Stimulated activated CD8-positive, alpha-beta memory T cell treated with anti-CD3 and anti-CD28 coated beads, Interleukin-2, amount 100 ng/mL, for 48 hours (primary cell): Measurements from ENCODE around the gene DEFB118.
"Not testable (repeated sequence)": the region's sequence is repeated elsewhere in the genome, so short reads cannot be mapped to it uniquely, and the experiment has no call there.

Experiments used
- DNase-seq, 2 donors: peaks; one replicate each; pipeline ENCODE4 v3.0.0-alpha.2; 2020; ENCODE audit warnings: low read depth in 2 of 2

DEFB118 gene

GRCh38 chr20:31368301-31368700 is at the start of gene DEFB118:
TSS of gene DEFB118 (plus strand) at chr20:31368601. CDS start at chr20:31368651, 50 bp downstream.
- DNase-seq, result no peak

GRCh38 chr20:31322504-31322903 is 45.9 kb upstream of the DEFB118 start:
- DNase-seq, result no peak

GRCh38 chr20:31330893-31331292 is 37.5 kb upstream of the DEFB118 start:
- DNase-seq, result no peak

DNA sequence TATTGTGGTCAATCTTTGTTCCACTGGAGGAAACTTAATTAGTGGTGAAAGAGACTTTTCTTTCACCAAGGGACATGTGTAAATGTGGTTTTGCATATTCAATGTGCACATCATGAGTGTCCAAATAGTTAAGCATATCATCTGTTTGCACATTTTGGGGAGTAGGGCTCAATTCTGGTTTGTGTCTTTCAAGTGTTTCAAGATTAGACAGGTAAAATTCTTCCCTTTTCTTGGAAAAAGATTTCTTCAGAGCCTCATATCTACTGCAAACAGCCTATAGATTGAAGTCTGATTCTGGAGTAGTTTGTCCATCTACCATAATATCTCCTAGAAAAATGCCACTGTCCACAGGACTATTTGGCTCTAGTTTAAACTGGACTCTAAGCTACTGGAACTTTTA is 26.9 kb upstream of the DEFB118 start:
- DNase-seq, result no peak

DNA sequence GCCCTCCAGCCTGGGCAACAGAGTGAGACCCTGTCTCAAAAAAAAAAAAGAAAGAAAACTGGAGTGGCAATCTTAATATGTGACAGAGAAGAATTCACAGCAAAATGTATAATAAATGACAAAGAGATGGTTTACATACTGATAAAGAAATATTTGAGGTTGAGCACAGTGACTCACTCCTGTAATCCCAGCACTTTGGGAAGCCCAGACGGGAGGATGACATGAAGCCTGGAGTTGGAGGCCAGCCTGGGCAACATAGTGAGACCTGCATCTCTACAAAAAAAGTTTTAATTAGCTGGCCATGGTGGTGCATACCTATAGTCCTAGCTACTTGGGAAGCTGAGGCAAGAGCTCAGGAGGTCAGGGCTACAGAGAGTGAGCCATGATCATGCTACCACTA is 12.4 kb upstream of the DEFB118 start:
- DNase-seq, result no peak

GRCh38 chr20:31363295-31363694 is 5.1 kb upstream of the DEFB118 start:
- no peak for DNase-seq

GRCh38 chr20:31364272-31364671 is 4.1 kb upstream of the DEFB118 start:
- DNase-seq, result not testable (repeated sequence)

DNA sequence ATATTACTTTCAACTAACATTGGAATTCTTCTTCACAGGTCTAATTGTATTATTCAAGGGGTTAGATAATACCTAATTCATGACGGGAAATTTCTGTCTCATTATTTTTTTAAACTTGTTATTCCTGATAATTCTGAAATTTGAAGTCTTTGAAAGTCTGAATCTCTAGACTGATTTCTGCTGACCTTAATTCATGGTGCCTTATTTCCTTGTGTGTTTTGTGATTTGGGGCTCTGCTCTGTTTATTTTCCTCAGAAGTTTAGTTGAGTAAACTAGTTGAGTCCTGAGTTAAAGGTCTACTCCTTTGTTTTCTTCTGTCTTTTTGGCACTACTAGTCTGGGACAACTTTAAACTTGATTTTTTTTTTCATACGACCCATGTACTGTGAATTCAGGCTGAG is 5.9 kb downstream of the DEFB118 start:
- no peak for DNase-seq

GRCh38 chr20:31390490-31390889 is 22.1 kb downstream of the DEFB118 start, which contains the start of gene DEFB119:
TSS of gene DEFB119 (minus strand) at chr20:31390590. CDS start at chr20:31390483, 107 bp downstream.
- DNase-seq, result no peak

GRCh38 chr20:31392836-31393235 is 24.4 kb downstream of the DEFB118 start:
- no peak for DNase-seq

DNA sequence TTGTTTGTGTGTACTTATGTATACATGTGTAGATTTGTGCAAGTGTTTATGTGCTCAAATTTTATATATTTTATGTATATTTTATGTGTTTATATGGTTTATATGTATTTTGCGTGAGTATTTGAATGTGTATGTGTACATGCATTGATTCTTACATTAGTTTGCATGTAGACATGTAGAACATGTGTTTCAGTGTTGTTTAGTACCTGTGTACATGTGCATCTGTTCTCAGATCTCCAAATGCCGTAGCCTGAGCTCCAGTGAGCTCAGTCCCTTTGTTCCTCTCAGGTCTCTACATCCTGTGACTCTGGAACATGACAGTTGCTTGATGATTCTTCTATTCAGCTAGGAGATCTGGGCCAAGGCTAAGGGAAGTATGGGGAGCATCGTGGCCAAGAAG is 26.5 kb downstream of the DEFB118 start:
- no peak for DNase-seq

DNA sequence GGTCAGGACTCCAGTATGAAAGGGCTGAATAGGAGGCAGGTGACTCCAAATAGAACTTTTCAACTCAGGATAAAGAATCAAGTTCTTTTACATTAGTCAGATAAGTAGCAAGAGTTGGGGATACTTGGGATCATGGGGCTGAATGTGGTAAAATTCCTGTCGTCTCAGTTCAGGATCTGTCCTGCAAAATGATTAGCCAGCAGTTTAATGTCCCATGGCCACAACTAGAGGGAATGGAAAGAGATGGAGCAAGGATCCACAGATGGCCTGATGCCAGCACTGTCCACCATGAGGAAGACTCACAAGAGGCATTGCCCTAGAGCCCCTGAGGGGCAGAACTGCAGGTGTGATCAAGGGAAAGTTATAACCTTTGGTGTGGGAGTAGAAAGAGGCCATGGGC is 35.5 kb downstream of the DEFB118 start:
- no peak for DNase-seq

DNA sequence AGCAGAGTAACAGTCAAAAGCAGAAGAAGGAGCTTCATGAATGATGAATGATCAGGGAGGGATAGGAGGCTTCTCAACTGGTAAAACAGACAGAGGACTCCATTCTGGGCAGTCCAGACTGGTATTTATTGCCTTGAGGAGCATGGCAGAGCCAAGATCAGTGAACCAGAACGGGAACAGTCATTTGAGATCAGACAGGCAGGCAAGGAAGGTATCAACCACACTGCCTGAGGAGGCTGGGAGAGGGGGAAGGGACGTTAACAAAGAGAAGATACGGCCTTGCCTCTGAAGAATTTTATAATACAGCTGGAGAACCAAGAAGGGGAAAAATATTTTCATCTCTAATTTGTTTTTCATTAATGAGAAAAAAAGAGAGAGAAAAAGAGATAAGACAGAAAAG is 37.7 kb downstream of the DEFB118 start, which contains the start of gene DEFB121:
DEFB121 (minus strand) TSS at position 101 of the 400 bp plus-strand sequence; CDS start at position 38, 63 bp downstream.
- DNase-seq, result no peak

DNA sequence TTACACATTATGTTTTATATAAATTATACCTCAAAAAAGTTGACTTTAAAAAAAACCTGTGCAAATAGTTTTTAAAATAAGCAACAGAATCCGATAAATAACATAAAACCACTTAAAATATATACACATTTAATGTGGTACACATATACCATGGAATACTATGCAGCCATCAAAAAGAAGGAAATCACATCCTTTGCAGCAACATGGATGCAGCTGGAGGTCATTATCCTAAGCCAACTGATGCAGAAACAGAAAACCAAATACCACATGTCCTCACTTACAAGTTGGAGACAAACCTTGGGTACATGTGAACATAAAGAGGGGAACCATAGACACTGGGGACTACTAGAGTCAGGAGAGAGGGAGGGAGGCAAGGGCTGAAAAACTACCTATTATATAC is 41.6 kb downstream of the DEFB118 start:
- DNase-seq, result no peak

GRCh38 chr20:31414381-31414780 is 46.0 kb downstream of the DEFB118 start:
- DNase-seq, result no peak

- DNase-seq, result no peak
Measured at GRCh38 chr20:31415653-31416052, 47.3 kb downstream of the DEFB118 start.

DNA sequence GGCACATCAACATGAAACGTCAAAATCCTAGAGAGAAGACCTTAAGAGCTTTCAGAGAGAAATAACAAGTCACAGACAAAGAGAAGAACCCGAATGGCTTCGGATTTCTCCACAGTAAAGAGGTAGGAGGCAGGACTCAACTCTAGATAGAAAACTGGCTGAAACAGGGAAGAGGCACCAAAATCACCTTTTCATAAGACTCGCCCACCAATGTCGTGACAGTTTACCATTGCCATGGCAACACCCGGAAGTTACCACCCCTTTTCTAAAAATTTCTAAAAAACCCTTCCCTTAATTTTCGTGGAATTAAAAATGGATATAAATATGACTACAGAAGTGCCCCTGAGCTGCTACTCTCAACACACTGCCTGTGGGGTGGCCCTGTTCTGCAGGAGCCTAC is 49.9 kb downstream of the DEFB118 start:
- no peak for DNase-seq
